Measurements from ENCODE around the gene NGDN.
"Not testable (repeated sequence)": the region's sequence is repeated elsewhere in the genome, so short reads cannot be mapped to it uniquely, and the experiment has no call there.

NGDN gene

GRCh38 chr14:23439107-23439835, 30.2 kb upstream of the NGDN start:
- DNase-seq = no peak

GRCh38 chr14:23441076-23441475, 28.4 kb upstream of the NGDN start:
- DNase-seq = no peak

GRCh38 chr14:23442721-23443356, 26.7 kb upstream of the NGDN start:
- no peak for DNase-seq

GRCh38 chr14:23443411-23443812, 26.1 kb upstream of the NGDN start:
- DNase-seq = no peak

- no peak for DNase-seq
These were observed 25.6 kb upstream of the NGDN start for GRCh38 chr14:23443881-23444280.

- DNase-seq = no peak
These were observed 25.2 kb upstream of the NGDN start for GRCh38 chr14:23444314-23444713.

- DNase-seq = no peak
These were observed 23.7 kb upstream of the NGDN start for GRCh38 chr14:23445773-23446172.

- DNase-seq = no peak
These were observed 23.1 kb upstream of the NGDN start for GRCh38 chr14:23446291-23446851.

GRCh38 chr14:23447361-23448350, 21.8 kb upstream of the NGDN start:
- no peak for DNase-seq

GRCh38 chr14:23449314-23449713, 20.2 kb upstream of the NGDN start:
- DNase-seq = no peak

GRCh38 chr14:23450379-23450778, 19.1 kb upstream of the NGDN start:
- DNase-seq = no peak

GRCh38 chr14:23452237-23452636, 17.3 kb upstream of the NGDN start:
- DNase-seq = no peak

- no peak for DNase-seq
These were observed 15.1 kb upstream of the NGDN start for GRCh38 chr14:23454445-23454856.

GRCh38 chr14:23456883-23457586, 12.5 kb upstream of the NGDN start:
- DNase-seq = not testable (repeated sequence)

- no peak for DNase-seq
These were observed 11.7 kb upstream of the NGDN start for GRCh38 chr14:23457587-23458445.

GRCh38 chr14:23460960-23461359, 8.5 kb upstream of the NGDN start:
- no peak for DNase-seq

GRCh38 chr14:23464700-23465099, 4.8 kb upstream of the NGDN start:
- DNase-seq = no peak

GRCh38 chr14:23465261-23465660, 4.2 kb upstream of the NGDN start:
- DNase-seq = no peak

GRCh38 chr14:23468704-23469126, 788 bp upstream of the NGDN start:
- DNase-seq = no peak

GRCh38 chr14:23469906-23470403, 452 bp downstream of the NGDN start:
- no peak for DNase-seq

- no peak for DNase-seq
These were observed 1.4 kb downstream of the NGDN start for GRCh38 chr14:23470947-23471346.
